Smooth muscle cell (in vitro differentiated cells): ENCODE data around the gene SGCE. TPM values are rescaled to one million over a fixed set of nuclear protein-coding genes. Genes with fewer than 3 reads are reported as not detected.

Experiments
- DNase-seq: peaks from one replicate; lab custom pipeline; 2025; ENCODE audit not compliant: unreplicated experiment; lab: John Stamatoyannopoulos, UW
- H2AFZ ChIP-seq: fragments of 200-600 bp; sonication (generic); 2 replicates; pipeline ENCODE4 v1.6.0; 2016; ENCODE audit warnings: antibody characterized with exemption, low read depth, mild to moderate bottlenecking
- H3F3A ChIP-seq: fragments of 200-600 bp; sonication (generic); 2 replicates; pipeline ENCODE4 v1.6.0; 2017; ENCODE audit warnings: antibody characterized with exemption, low read depth
- H3K27ac ChIP-seq: fragments of 200-600 bp; sonication (generic); 2 replicates; pipeline ENCODE4 v1.5.1; 2016; ENCODE audit warnings: low read depth, mild to moderate bottlenecking
- H3K27me3 ChIP-seq: fragments of 200-600 bp; sonication (generic); 2 replicates; pipeline ENCODE4 v1.6.1; 2016; ENCODE audit warnings: low read depth, mild to moderate bottlenecking
- H3K36me3 ChIP-seq: fragments of 200-600 bp; sonication (generic); 2 replicates; pipeline ENCODE4 v1.5.1; 2016; ENCODE audit warnings: low read depth
- H3K4me1 ChIP-seq: fragments of 200-600 bp; sonication (generic); 2 replicates; pipeline ENCODE4 v1.5.1; 2016; ENCODE audit warnings: low read depth
- H3K4me2 ChIP-seq: fragments of 200-600 bp; sonication (generic); 2 replicates; pipeline ENCODE4 v1.6.0; 2016; ENCODE audit warnings: mild to moderate bottlenecking
- H3K4me3 ChIP-seq: fragments of 200-600 bp; sonication (generic); 2 replicates; pipeline ENCODE4 v1.5.1; 2016; ENCODE audit warnings: mild to moderate bottlenecking
- H3K79me2 ChIP-seq: fragments of 200-600 bp; sonication (generic); 2 replicates; pipeline ENCODE4 v1.6.0; 2016; ENCODE audit warnings: low read depth, mild to moderate bottlenecking
- H3K9ac ChIP-seq: fragments of 200-600 bp; sonication (generic); 2 replicates; pipeline ENCODE4 v1.6.0; 2016; ENCODE audit warnings: low read depth
- H3K9me3 ChIP-seq: fragments of 200-600 bp; sonication (generic); replicated peaks from 2 replicates; pipeline ENCODE4 v1.5.1; 2016; ENCODE audit warnings: low read depth
- H4K20me1 ChIP-seq: fragments of 200-600 bp; sonication (generic); 2 replicates; pipeline ENCODE4 v1.6.0; 2016; ENCODE audit warnings: low read depth
- WGBS: methylation state at CpG from one replicate; pipeline ENCODE4 v1.1.7; 2016; ENCODE audit warnings: low lambda C conversion rate; 5-methylcytosine and 5-hydroxymethylcytosine counted together
- polyA plus RNA-seq: library from polyadenylated mRNA; unstranded; fragments of >200 nt; fragmentation: Nextera tagmentation; extraction: Ambion mirVana; gene quantifications from 2 replicates; pipeline ENCODE4 v1.2.1, GENCODE V29; 2016
- total RNA-seq: library from RNA; depleted of rRNA; stranded (reverse); fragments of >200 nt; gene quantifications from 2 replicates; pipeline ENCODE4 v1.2.3, GENCODE V29; 2014
- TF ChIP-seq, protein P1 (sequence below): fragments of 200-600 bp; sonication (generic); IDR thresholded peaks from 2 replicates; pipeline ENCODE4 v1.5.1; 2017; ENCODE audit warnings: borderline replicate concordance, mild to moderate bottlenecking, antibody characterized with exemption; ENCODE audit not compliant: insufficient read depth, poor library complexity, severe bottlenecking

SGCE gene
- total and polyA plus RNA-seq, 2 experiments from 2014 or later: 87.1 to 123 TPM

DNA sequence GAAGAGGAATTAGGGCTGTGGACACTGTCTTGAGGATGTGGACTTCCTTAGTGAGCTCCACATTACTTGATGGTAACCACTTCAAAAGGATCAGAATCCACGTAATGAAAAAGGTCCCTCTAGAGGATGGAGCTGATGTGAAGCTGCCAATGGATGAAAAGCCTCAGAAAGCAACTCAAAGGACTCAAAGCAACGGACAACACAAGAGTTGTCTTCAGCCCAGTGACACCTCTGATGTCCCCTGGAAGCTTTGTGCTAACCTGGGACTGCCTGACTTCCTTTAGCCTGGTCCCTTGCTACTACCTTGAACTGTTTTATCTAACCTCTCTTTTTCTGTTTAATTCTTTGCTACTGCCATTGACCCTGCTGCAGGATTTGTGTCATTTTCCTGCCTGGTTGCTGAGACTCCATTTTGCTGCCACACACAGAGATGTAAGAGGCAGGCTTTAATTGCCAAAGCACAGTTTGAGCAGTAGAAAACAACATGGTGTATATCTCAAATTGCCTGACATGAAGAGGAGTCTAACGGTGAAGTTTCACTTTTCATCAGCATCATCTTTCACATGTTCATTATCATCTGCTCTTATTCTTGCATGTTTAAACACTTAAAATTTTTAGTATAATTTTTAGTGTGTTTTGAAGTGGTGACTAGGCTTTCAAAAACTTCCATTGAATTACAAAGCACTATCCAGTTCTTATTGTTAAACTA is 11.1 kb upstream of the SGCE start:
- no peaks in the 10 kb centered on the region for H4K20me1 ChIP-seq
- no peak overlapping the region for H3K27ac ChIP-seq
- H3K79me2 ChIP-seq: no peaks in the 10 kb centered on the region
- H3K4me1 ChIP-seq: no peaks in the 10 kb centered on the region
- 94% methylated on average over 3 of the region's 3 CpGs for WGBS
- DNase-seq: no peak
- no peak overlapping the region for H3K9ac ChIP-seq
- no peaks in the 10 kb centered on the region for H3K36me3 ChIP-seq
- TF ChIP-seq, protein P1, sequence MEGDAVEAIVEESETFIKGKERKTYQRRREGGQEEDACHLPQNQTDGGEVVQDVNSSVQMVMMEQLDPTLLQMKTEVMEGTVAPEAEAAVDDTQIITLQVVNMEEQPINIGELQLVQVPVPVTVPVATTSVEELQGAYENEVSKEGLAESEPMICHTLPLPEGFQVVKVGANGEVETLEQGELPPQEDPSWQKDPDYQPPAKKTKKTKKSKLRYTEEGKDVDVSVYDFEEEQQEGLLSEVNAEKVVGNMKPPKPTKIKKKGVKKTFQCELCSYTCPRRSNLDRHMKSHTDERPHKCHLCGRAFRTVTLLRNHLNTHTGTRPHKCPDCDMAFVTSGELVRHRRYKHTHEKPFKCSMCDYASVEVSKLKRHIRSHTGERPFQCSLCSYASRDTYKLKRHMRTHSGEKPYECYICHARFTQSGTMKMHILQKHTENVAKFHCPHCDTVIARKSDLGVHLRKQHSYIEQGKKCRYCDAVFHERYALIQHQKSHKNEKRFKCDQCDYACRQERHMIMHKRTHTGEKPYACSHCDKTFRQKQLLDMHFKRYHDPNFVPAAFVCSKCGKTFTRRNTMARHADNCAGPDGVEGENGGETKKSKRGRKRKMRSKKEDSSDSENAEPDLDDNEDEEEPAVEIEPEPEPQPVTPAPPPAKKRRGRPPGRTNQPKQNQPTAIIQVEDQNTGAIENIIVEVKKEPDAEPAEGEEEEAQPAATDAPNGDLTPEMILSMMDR: no peak
- no peaks in the 10 kb centered on the region for H3K27me3 ChIP-seq
- H3F3A ChIP-seq: no peaks in the 10 kb centered on the region
- no peaks in the 10 kb centered on the region for H3K9me3 ChIP-seq
- H3K4me2 ChIP-seq: no peak overlapping the region
- H2AFZ ChIP-seq: no peak overlapping the region
- H3K4me3 ChIP-seq: no peak overlapping the region

DNA sequence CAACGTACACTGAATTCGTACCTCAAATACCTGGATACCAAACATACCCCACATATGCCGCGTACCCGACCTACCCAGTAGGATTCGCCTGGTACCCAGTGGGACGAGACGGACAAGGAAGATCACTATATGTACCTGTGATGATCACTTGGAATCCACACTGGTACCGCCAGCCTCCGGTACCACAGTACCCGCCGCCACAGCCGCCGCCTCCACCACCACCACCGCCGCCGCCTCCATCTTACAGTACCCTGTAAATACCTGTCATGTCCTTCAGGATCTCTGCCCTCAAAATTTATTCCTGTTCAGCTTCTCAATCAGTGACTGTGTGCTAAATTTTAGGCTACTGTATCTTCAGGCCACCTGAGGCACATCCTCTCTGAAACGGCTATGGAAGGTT is 9.5 kb upstream of the SGCE start:
- no peak overlapping the region for H3K4me2 ChIP-seq
- H3K36me3 ChIP-seq: no peaks in the 10 kb centered on the region
- no peak overlapping the region for H3K9ac ChIP-seq
- H3F3A ChIP-seq: no peaks in the 10 kb centered on the region
- H3K9me3 ChIP-seq: no peaks in the 10 kb centered on the region
- H4K20me1 ChIP-seq: no peaks in the 10 kb centered on the region
- H3K27me3 ChIP-seq: no peaks in the 10 kb centered on the region
- no peak overlapping the region for H3K4me3 ChIP-seq
- TF ChIP-seq, protein P1: no peak
- H3K27ac ChIP-seq: no peak overlapping the region
- H3K4me1 ChIP-seq: no peaks in the 10 kb centered on the region
- no peak overlapping the region for H2AFZ ChIP-seq
- WGBS: 98% methylated on average over 18 of the region's 18 CpGs
- H3K79me2 ChIP-seq: no peaks in the 10 kb centered on the region
- DNase-seq: no peak

DNA sequence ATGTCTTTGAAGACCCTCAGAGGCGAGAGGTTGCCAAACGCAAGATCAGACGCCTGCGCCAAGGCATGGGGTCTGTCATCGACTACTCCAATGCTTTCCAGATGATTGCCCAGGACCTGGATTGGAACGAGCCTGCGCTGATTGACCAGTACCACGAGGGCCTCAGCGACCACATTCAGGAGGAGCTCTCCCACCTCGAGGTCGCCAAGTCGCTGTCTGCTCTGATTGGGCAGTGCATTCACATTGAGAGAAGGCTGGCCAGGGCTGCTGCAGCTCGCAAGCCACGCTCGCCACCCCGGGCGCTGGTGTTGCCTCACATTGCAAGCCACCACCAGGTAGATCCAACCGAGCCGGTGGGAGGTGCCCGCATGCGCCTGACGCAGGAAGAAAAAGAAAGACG is 8.1 kb upstream of the SGCE start:
- Histone ChIP-seq H3K9ac (no peak overlapping the region), H2AFZ (no peak overlapping the region), H3F3A (no peaks in the 10 kb centered on the region), H3K27me3 (no peaks in the 10 kb centered on the region), H3K27ac (no peak overlapping the region), H3K4me3 (no peak overlapping the region), H3K9me3 (no peaks in the 10 kb centered on the region), H3K4me2 (no peak overlapping the region), H3K4me1 (no peaks in the 10 kb centered on the region), H4K20me1 (no peaks in the 10 kb centered on the region), H3K79me2 (no peaks in the 10 kb centered on the region), H3K36me3 (no peaks in the 10 kb centered on the region)
- TF ChIP-seq, protein P1: no peak
- 96% methylated on average over 23 of the region's 23 CpGs for WGBS
- DNase-seq: no peak

DNA sequence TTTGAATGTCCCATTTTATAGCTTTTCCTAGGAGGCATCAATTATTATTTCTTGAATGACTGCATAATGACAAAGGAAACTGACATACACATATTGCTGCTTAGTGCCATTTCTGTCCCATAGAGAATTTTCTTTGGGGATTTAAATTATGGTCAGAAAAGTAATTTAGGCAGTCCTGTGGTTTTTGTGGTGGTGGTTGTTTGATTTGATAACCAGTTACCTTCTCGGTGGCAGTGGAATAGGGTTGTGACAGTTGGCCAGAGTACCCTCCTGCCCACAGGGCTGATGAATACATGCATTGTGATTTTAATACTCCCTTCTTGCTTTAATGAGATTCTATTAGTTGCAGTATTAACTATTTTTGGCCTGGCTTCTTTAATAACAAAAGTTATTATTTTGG is 6.6 kb upstream of the SGCE start:
- Histone ChIP-seq H2AFZ (no peak overlapping the region), H3F3A (no peaks in the 10 kb centered on the region), H3K36me3 (no peaks in the 10 kb centered on the region), H4K20me1 (no peaks in the 10 kb centered on the region), H3K27me3 (no peaks in the 10 kb centered on the region), H3K9ac (no peak overlapping the region), H3K79me2 (no peaks in the 10 kb centered on the region), H3K9me3 (no peaks in the 10 kb centered on the region), H3K27ac (no peak overlapping the region), H3K4me1 (no peaks in the 10 kb centered on the region), H3K4me2 (no peak overlapping the region), H3K4me3 (no peak overlapping the region)
- TF ChIP-seq, protein P1: no peak
- no peak for DNase-seq
- WGBS: 68% methylated on average over 1 of the region's 1 CpG
